COLO829 (cell line): Measurements from ENCODE around the gene KLHL13.
"Not testable (repeated sequence)": the region's sequence is repeated elsewhere in the genome, so short reads cannot be mapped to it uniquely, and the experiment has no call there.

Experiments
- DNase-seq: peaks from one replicate; pipeline ENCODE4 v3.0.0; 2012; ENCODE audit warnings: low spot score

Gene KLHL13

GRCh38 chrX:117992192-117992723 lies 124.4 kb downstream of the KLHL13 start:
- no peak for DNase-seq

- DNase-seq = no peak
These were observed 126.2 kb downstream of the KLHL13 start for GRCh38 chrX:117990438-117990837.

DNA sequence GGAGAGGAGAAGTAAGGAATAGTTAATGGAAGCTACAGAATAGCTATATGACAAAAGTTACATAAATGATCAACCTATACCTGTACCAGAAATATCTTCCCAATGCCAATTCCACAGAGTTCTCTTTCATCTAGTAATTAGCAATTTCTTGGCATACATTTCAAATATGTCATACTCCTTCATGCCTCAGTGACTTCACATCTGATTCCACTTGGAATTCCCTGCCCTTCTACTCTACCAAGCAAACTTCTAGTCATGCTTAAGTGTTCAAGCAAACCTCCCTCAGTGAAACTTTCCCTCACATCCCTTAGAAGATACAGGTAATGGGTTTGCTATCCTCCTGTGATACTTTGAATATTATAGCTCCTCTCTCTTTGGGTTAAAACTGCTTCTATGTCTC lies 127.1 kb downstream of the KLHL13 start:
- no peak for DNase-seq

DNA sequence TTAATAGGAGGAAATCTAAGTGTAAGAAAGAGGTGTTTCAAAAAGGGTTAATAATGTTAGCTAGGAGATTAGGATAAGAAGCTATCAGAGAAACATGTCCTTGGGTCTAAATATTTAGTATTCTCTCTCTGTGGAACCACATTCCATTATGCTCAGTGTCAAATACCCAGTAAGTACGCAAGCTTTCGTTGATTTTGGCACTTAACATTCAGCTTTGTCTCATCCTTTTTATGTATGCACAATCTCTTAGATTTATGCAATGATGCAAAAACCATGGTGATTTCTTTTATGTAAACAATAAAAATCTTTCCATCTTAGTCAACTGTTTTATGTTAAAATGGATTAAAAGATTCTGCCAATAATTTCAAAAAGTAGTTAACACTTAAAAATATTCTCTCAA lies 129.2 kb downstream of the KLHL13 start:
- no peak for DNase-seq

- no peak for DNase-seq
These were observed 131.4 kb downstream of the KLHL13 start for GRCh38 chrX:117985241-117985640.

DNA sequence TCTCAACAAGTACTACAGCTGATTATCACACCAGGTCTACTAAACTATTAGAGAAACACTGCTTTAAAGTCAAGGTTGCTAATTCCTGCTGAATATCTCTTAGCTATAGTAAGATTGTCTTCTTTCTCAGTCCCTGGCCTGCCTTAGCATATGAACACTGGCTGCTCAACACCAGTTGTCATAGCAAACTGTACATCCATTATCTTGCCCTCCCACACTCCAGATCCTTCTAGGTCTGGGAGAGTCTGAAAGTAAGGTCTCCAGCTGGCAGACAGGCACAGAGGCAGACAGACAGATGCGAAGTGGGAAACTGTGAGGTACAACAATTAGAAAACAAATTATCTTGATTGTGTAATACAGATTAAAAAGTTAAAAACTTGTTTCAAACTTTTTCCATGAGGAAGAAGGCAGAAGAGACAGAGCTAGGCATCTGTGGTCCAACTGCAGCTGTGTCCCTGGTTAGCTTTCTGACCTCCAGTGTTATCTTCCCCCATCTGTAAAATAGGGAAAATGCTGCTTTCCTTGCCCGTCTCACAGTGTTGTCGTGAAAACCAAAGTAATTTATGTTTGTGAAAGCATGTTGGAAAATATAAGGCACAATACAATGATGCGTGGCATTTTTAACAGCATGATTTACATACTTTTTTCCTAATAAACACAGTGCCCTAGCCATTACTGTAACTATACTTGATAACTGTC lies 133.8 kb downstream of the KLHL13 start:
- DNase-seq = no peak

GRCh38 chrX:117978402-117978801 lies 138.2 kb downstream of the KLHL13 start:
- DNase-seq = no peak

- DNase-seq = no peak
These were observed 139.1 kb downstream of the KLHL13 start for GRCh38 chrX:117977526-117977925.

GRCh38 chrX:117973110-117973807 lies 143.4 kb downstream of the KLHL13 start:
- no peak for DNase-seq

DNA sequence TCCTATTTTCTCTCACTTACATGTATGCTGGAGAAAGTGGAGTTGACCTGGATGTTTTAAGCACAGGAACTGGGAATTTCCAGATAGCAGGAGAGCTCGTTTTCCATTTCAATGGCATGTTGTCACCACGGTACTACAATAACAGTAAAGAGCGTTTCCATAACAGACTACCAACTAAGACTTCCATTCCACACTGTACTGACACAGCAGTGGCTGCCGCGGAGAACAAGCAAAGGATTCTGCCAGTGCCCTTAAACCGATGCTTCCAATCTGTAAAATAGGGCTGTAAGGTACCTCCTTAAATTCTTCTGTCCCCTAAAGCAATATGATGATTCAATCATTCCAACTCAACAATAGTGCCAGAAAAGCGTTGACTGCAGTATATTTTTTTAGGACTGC lies 143.9 kb downstream of the KLHL13 start:
- no peak for DNase-seq

DNA sequence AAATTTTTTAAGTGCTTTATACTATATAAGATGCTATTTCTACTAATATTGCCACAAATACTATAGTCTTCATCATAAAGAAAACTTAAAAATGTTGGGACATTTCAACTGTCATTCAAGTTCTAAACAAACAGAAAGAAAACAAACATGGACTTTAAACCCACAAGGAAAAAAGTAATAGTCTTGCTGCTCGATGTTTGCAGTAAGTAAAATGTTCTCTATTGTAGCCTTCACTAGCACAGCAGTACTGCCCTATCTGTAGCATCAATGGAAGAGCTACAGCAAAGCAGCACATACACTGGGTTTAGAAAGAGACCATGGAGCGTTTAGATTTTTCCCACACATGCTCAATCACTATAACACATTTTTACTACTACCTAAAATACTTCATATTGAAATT lies 146.8 kb downstream of the KLHL13 start:
- DNase-seq = no peak

GRCh38 chrX:117969328-117969727 lies 147.3 kb downstream of the KLHL13 start:
- DNase-seq = no peak

GRCh38 chrX:117959045-117959444 lies 157.6 kb downstream of the KLHL13 start:
- no peak for DNase-seq

- no peak for DNase-seq
These were observed 159.5 kb downstream of the KLHL13 start for GRCh38 chrX:117957128-117957527.

DNA sequence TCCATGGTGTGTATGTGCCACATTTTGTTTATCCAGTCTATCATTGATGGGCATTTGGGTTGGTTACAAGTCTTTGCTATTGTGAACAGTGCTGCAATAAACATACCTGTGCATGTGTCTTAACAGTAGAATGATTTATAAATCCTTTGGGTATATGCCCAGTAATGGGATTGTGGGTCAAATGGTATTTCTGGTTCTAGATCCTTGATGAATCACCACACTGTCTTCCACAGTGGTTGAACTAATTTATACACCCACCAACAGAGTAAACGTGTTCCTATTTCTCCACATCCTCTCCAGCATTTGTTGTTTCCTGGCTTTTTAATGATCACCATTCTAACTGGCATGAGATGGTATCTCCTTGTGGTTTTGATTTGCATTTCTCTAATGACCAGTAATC lies 177.3 kb downstream of the KLHL13 start:
- not testable (repeated sequence) for DNase-seq

DNA sequence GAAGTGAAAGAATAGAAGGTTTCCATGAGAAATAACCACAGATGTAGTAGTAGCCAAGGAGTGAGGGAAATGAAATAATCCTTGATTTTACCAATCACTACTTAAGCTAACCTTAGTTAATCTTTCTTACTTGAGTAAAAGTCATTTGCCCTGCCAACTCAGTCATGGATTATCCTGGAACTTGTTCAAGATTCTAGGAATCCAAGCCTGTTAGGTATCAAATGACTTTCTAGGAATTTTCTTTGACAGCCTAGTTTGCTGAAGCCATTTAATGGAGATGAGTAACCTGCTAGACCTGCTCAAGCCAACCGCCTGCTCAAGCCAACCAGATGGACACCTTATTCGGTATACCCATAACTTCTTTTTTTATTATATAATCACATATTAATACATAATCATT lies 180.5 kb downstream of the KLHL13 start:
- no peak for DNase-seq

- DNase-seq = not testable (repeated sequence)
These were observed 186.5 kb downstream of the KLHL13 start for GRCh38 chrX:117930116-117930515.

DNA sequence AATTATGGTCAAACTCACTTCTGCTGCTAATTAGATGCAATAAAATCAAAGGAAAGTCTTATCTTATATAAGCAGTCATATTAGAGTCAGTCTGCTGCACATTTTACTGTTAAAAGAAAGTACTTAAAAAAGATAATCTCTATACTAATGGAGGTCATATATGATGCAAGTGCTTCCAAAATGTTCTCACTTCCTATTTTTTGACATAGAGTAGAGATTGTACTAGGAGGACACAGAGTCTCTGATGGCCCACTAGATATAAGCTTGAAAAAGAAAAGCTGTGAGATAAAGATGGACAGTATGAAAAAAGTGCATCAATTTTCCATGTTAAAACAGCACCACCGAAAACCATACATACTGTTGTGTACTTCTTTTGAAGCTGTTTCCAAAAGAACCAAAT lies 196.9 kb downstream of the KLHL13 start:
- DNase-seq = no peak

- no peak for DNase-seq
These were observed 206.4 kb downstream of the KLHL13 start for GRCh38 chrX:117910216-117910615.

GRCh38 chrX:117898226-117898625 lies 218.4 kb downstream of the KLHL13 start:
- no peak for DNase-seq

DNA sequence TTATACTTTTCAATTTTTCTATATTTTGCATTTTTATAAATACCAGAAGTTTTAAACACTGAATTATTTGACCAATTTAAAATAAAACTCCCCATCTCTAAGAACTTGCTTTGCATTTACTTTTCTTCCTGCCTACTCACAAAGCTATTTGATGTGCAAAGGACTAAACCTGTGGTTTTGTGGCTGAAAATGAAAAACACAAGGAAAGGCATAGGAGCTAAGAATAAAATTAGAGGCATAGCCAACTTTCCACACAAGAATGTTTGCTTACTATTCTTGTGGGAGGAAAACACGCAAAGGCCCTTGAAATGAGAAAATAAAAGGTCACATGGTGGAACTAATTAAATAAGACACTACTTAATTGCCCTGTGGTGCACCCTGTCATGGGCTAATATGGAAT lies 221.2 kb downstream of the KLHL13 start:
- no peak for DNase-seq

- no peak for DNase-seq
These were observed 224.1 kb downstream of the KLHL13 start for GRCh38 chrX:117892469-117892868.

DNA sequence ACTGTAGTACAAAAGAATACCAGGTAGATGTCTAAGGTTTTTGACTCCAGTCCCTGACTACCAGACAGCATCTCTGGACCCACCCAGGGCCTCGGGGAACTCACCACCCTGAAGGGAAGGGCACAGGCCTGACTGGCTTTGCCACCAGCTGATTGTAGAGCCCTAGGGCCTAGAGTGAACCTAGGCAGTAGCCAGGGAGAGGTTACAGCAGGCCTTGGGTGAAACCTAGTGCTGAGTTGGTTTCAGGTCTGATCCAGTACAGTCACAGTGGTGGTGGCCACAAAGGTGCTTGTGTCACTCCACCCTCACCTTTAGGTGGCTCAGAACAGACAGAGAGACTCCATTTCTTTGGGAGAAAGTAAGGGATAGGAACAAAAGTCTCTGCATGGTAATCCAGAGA lies 244.8 kb downstream of the KLHL13 start:
- no peak for DNase-seq

- no peak for DNase-seq
These were observed 256.1 kb downstream of the KLHL13 start for GRCh38 chrX:117860517-117860916.
